MM.1S (cell line): ENCODE measurements around the gene ARHGEF37.

ENCODE experiments used
- CTCF ChIP-seq: fragments of 300-600 bp; sonication (generic); IDR thresholded peaks from 2 replicates; pipeline ENCODE4 v1.5.1; 2016; ENCODE audit warnings: antibody characterized with exemption, low read length, mixed read lengths
- EZH2 ChIP-seq: fragments of 300-600 bp; sonication (generic); optimal IDR thresholded peaks from 2 replicates; pipeline ENCODE3; 2017; ENCODE audit warnings: low read depth, mild to moderate bottlenecking, antibody characterized with exemption, low read length, mixed read lengths
- EZH2phosphoT487 ChIP-seq: fragments of 300-600 bp; sonication (generic); IDR thresholded peaks from 2 replicates; pipeline ENCODE4 v1.6.1; 2018; ENCODE audit warnings: antibody characterized with exemption, low read length

- TF ChIP-seq CTCF (no peak), EZH2 (no peak), EZH2phosphoT487 (no peak)
Measured at GRCh38 chr5:149674686-149675085, 93.4 kb downstream of the ARHGEF37 start.
